ENCODE results near the gene OXTR. TPM values are rescaled to one million over a fixed set of nuclear protein-coding genes. Genes with fewer than 3 reads are reported as not detected.

The OXTR gene
- total RNA-seq, 1 experiment from 2014 or later = 3.4 TPM

GRCh38 chr3:8741581-8742261 lies 27.7 kb downstream of the OXTR start:
- peaks cover 11% of the 10 kb centered on the region for H3K27me3 Mint-ChIP-seq (ENCODE audit: unreplicated experiment)
- peaks cover 32% of the 10 kb centered on the region for H3K4me1 Mint-ChIP-seq (ENCODE audit: low read depth, unreplicated experiment)
- DNase-seq = peak; percentile 56
- BruUV-seq (replicated peaks) = no TSS peak
- intact Hi-C loops (cut with micrococcal nuclease; ENCODE audit: unreplicated experiment) = no loop called here
- no peak overlapping the region for H3K4me3 Mint-ChIP-seq (ENCODE audit: low read depth, unreplicated experiment)
- H3K27ac Mint-ChIP-seq (ENCODE audit: unreplicated experiment) = no peak overlapping the region
- no peaks in the 10 kb centered on the region for H3K9me3 Mint-ChIP-seq (ENCODE audit: low read depth, unreplicated experiment)
- CTCF ChIA-PET = interaction anchor here (0.6 to 1.0 kb wide), 2 partner anchors 17 to 1517 kb away, joined by 4 read pairs; no protein-coding TSS in a partner anchor
- TF ChIP-seq CTCF (IDR thresholded peaks at IDR 0.05; ENCODE audit: unreplicated experiment) = no peak
- H3K36me3 Mint-ChIP-seq (ENCODE audit: insufficient read depth, unreplicated experiment) = peaks cover 3% of the 10 kb centered on the region

- DNase-seq = peak; percentile 46
- no peaks in the 10 kb centered on the region for H3K9me3 Mint-ChIP-seq (ENCODE audit: low read depth, unreplicated experiment)
- CTCF ChIA-PET = interaction anchor here (0.8 to 1.3 kb wide), 2 partner anchors 26 to 462 kb away, joined by 3 read pairs; no protein-coding TSS in a partner anchor
- TF ChIP-seq CTCF (IDR thresholded peaks at IDR 0.05; ENCODE audit: unreplicated experiment) = no peak
- H3K36me3 Mint-ChIP-seq (ENCODE audit: insufficient read depth, unreplicated experiment) = peaks cover 6% of the 10 kb centered on the region
- no peak overlapping the region for H3K27ac Mint-ChIP-seq (ENCODE audit: unreplicated experiment)
- H3K4me1 Mint-ChIP-seq (ENCODE audit: low read depth, unreplicated experiment) = peaks cover 32% of the 10 kb centered on the region
- H3K27me3 Mint-ChIP-seq (ENCODE audit: unreplicated experiment) = peaks cover under 1% of the 10 kb centered on the region
- no TSS peak for BruUV-seq (replicated peaks)
- H3K4me3 Mint-ChIP-seq (ENCODE audit: low read depth, unreplicated experiment) = no peak overlapping the region
- intact Hi-C loops (cut with micrococcal nuclease; ENCODE audit: unreplicated experiment) = no loop called here
These were observed 29.5 kb downstream of the OXTR start for GRCh38 chr3:8739757-8740504.

GRCh38 chr3:8738639-8739038 lies 30.8 kb downstream of the OXTR start:
- H3K9me3 Mint-ChIP-seq (ENCODE audit: low read depth, unreplicated experiment) = no peaks in the 10 kb centered on the region
- H3K36me3 Mint-ChIP-seq (ENCODE audit: insufficient read depth, unreplicated experiment) = peaks cover 6% of the 10 kb centered on the region
- H3K27me3 Mint-ChIP-seq (ENCODE audit: unreplicated experiment) = no peaks in the 10 kb centered on the region
- peaks cover 32% of the 10 kb centered on the region for H3K4me1 Mint-ChIP-seq (ENCODE audit: low read depth, unreplicated experiment)
- no peak for TF ChIP-seq CTCF (IDR thresholded peaks at IDR 0.05; ENCODE audit: unreplicated experiment)
- DNase-seq = no peak
- BruUV-seq (replicated peaks) = no TSS peak
- no peak overlapping the region for H3K27ac Mint-ChIP-seq (ENCODE audit: unreplicated experiment)
- no peak overlapping the region for H3K4me3 Mint-ChIP-seq (ENCODE audit: low read depth, unreplicated experiment)
- CTCF ChIA-PET = interaction anchor here (1.4 kb wide), 1 partner anchor 31 kb away, joined by 3 read pairs; the partner anchor contains the start of gene OXTR
- intact Hi-C loops (cut with micrococcal nuclease; ENCODE audit: unreplicated experiment) = no loop called here

- intact Hi-C loops (cut with micrococcal nuclease; ENCODE audit: unreplicated experiment) = no loop called here
- no peaks in the 10 kb centered on the region for H3K27me3 Mint-ChIP-seq (ENCODE audit: unreplicated experiment)
- DNase-seq = no peak
These were observed 31.6 kb downstream of the OXTR start for GRCh38 chr3:8737823-8738222.

More at GRCh38 chr3:8737823-8738222, 31.6 kb downstream of the OXTR start:
- peaks cover 31% of the 10 kb centered on the region for H3K4me1 Mint-ChIP-seq (ENCODE audit: low read depth, unreplicated experiment)
- BruUV-seq (replicated peaks) = no TSS peak
- no peaks in the 10 kb centered on the region for H3K9me3 Mint-ChIP-seq (ENCODE audit: low read depth, unreplicated experiment)
- H3K4me3 Mint-ChIP-seq (ENCODE audit: low read depth, unreplicated experiment) = no peak overlapping the region
- peaks cover 6% of the 10 kb centered on the region for H3K36me3 Mint-ChIP-seq (ENCODE audit: insufficient read depth, unreplicated experiment)
- CTCF ChIA-PET = interaction anchor here (1.4 kb wide), 1 partner anchor 31 kb away, joined by 3 read pairs; the partner anchor contains the start of gene OXTR
- H3K27ac Mint-ChIP-seq (ENCODE audit: unreplicated experiment) = no peak overlapping the region
- TF ChIP-seq CTCF (IDR thresholded peaks at IDR 0.05; ENCODE audit: unreplicated experiment) = no peak

Data from Calu3 (cell line).